ENCODE results near the gene IWS1.
"Not testable (repeated sequence)": the region's sequence is repeated elsewhere in the genome, so short reads cannot be mapped to it uniquely, and the experiment has no call there.

The IWS1 gene

GRCh38 chr2:127526132-127527000, at the start of gene IWS1:
Gene IWS1 (minus strand): TSS chr2:127526489. CDS start chr2:127526208, 281 bp downstream.
- H3K9me3 Mint-ChIP-seq: no peaks in the 10 kb centered on the region
- H3K27ac Mint-ChIP-seq: peak within 1 kb of the TSS; percentile 97
- no peaks in the 10 kb centered on the region for H3K27me3 Mint-ChIP-seq
- peak; percentile 95 for ATAC-seq
- peak within 1 kb of the TSS; percentile 93 for H3K4me3 Mint-ChIP-seq
- peaks cover 11% of the 10 kb centered on the region for H3K36me3 Mint-ChIP-seq
- H3K4me1 Mint-ChIP-seq: peaks cover 24% of the 10 kb centered on the region

GRCh38 chr2:127575941-127576432, 49.7 kb upstream of the IWS1 start:
- peak overlapping the region; percentile 75 for H3K27ac Mint-ChIP-seq
- no peaks in the 10 kb centered on the region for H3K27me3 Mint-ChIP-seq
- ATAC-seq: no peak
- H3K9me3 Mint-ChIP-seq: no peaks in the 10 kb centered on the region
- peaks cover 51% of the 10 kb centered on the region for H3K4me1 Mint-ChIP-seq
- H3K36me3 Mint-ChIP-seq: no peaks in the 10 kb centered on the region
- no peak overlapping the region for H3K4me3 Mint-ChIP-seq

GRCh38 chr2:127575185-127575765, 49.0 kb upstream of the IWS1 start:
- ATAC-seq: no peak
- no peaks in the 10 kb centered on the region for H3K9me3 Mint-ChIP-seq
- no peaks in the 10 kb centered on the region for H3K27me3 Mint-ChIP-seq
- no peaks in the 10 kb centered on the region for H3K36me3 Mint-ChIP-seq
- no peak overlapping the region for H3K4me3 Mint-ChIP-seq
- H3K4me1 Mint-ChIP-seq: peaks cover 51% of the 10 kb centered on the region
- H3K27ac Mint-ChIP-seq: peak overlapping the region; percentile 75

- Mint-ChIP-seq H3K4me3 (no peak overlapping the region), H3K9me3 (no peaks in the 10 kb centered on the region), H3K27me3 (no peaks in the 10 kb centered on the region), H3K4me1 (peaks cover 51% of the 10 kb centered on the region), H3K36me3 (no peaks in the 10 kb centered on the region), H3K27ac (peak overlapping the region; percentile 75)
- ATAC-seq: no peak
These were observed 48.4 kb upstream of the IWS1 start for GRCh38 chr2:127574656-127575055.

- H3K27me3 Mint-ChIP-seq: no peaks in the 10 kb centered on the region
- no peak overlapping the region for H3K4me3 Mint-ChIP-seq
- H3K9me3 Mint-ChIP-seq: no peaks in the 10 kb centered on the region
- no peak overlapping the region for H3K27ac Mint-ChIP-seq
- peaks cover 46% of the 10 kb centered on the region for H3K4me1 Mint-ChIP-seq
- H3K36me3 Mint-ChIP-seq: no peaks in the 10 kb centered on the region
- no peak for ATAC-seq
These were observed 47.5 kb upstream of the IWS1 start for GRCh38 chr2:127573771-127574170.

- H3K9me3 Mint-ChIP-seq: no peaks in the 10 kb centered on the region
- ATAC-seq: no peak
- no peak overlapping the region for H3K27ac Mint-ChIP-seq
- no peaks in the 10 kb centered on the region for H3K36me3 Mint-ChIP-seq
- H3K4me3 Mint-ChIP-seq: no peak overlapping the region
- no peaks in the 10 kb centered on the region for H3K27me3 Mint-ChIP-seq
- peaks cover 42% of the 10 kb centered on the region for H3K4me1 Mint-ChIP-seq
These were observed 47.0 kb upstream of the IWS1 start for GRCh38 chr2:127573298-127573697.

GRCh38 chr2:127572841-127573240, 46.6 kb upstream of the IWS1 start:
- no peak overlapping the region for H3K27ac Mint-ChIP-seq

GRCh38 chr2:127572352-127572751, 46.1 kb upstream of the IWS1 start:
- not testable (repeated sequence) for H3K4me3 Mint-ChIP-seq, H3K27ac Mint-ChIP-seq, H3K9me3 Mint-ChIP-seq, H3K27me3 Mint-ChIP-seq, ATAC-seq, H3K36me3 Mint-ChIP-seq
- peaks cover 32% of the 10 kb centered on the region for H3K4me1 Mint-ChIP-seq

More at GRCh38 chr2:127572841-127573240, 46.6 kb upstream of the IWS1 start:
- H3K4me1 Mint-ChIP-seq: peaks cover 37% of the 10 kb centered on the region
- no peak overlapping the region for H3K4me3 Mint-ChIP-seq
- no peaks in the 10 kb centered on the region for H3K27me3 Mint-ChIP-seq
- no peak for ATAC-seq
- no peaks in the 10 kb centered on the region for H3K36me3 Mint-ChIP-seq
- no peaks in the 10 kb centered on the region for H3K9me3 Mint-ChIP-seq

GRCh38 chr2:127570282-127571250, 44.3 kb upstream of the IWS1 start:
- Mint-ChIP-seq H3K27ac (no peak overlapping the region), H3K36me3 (no peaks in the 10 kb centered on the region), H3K4me1 (peaks cover 14% of the 10 kb centered on the region), H3K4me3 (no peak overlapping the region), H3K9me3 (no peaks in the 10 kb centered on the region), H3K27me3 (no peaks in the 10 kb centered on the region)
- ATAC-seq: no peak

GRCh38 chr2:127569666-127570065, 43.4 kb upstream of the IWS1 start:
- Mint-ChIP-seq H3K4me3 (no peak overlapping the region), H3K36me3 (no peaks in the 10 kb centered on the region), H3K9me3 (no peaks in the 10 kb centered on the region), H3K27ac (no peak overlapping the region), H3K27me3 (no peaks in the 10 kb centered on the region), H3K4me1 (peaks cover 6% of the 10 kb centered on the region)
- ATAC-seq: no peak

GRCh38 chr2:127568128-127568527, 41.8 kb upstream of the IWS1 start:
- H3K9me3 Mint-ChIP-seq: peaks cover under 1% of the 10 kb centered on the region
- H3K4me1 Mint-ChIP-seq: peaks cover 20% of the 10 kb centered on the region
- no peaks in the 10 kb centered on the region for H3K27me3 Mint-ChIP-seq
- ATAC-seq: no peak
- no peak overlapping the region for H3K27ac Mint-ChIP-seq
- H3K36me3 Mint-ChIP-seq: peaks cover under 1% of the 10 kb centered on the region
- no peak overlapping the region for H3K4me3 Mint-ChIP-seq

GRCh38 chr2:127567351-127567854, 41.1 kb upstream of the IWS1 start:
- Mint-ChIP-seq H3K4me1 (peaks cover 23% of the 10 kb centered on the region), H3K27ac (no peak overlapping the region), H3K27me3 (no peaks in the 10 kb centered on the region), H3K9me3 (peaks cover 4% of the 10 kb centered on the region), H3K4me3 (no peak overlapping the region), H3K36me3 (peaks cover 6% of the 10 kb centered on the region)
- ATAC-seq: no peak

GRCh38 chr2:127566576-127566975, 40.3 kb upstream of the IWS1 start:
- ATAC-seq: no peak
- H3K27me3 Mint-ChIP-seq: no peaks in the 10 kb centered on the region
- H3K9me3 Mint-ChIP-seq: peaks cover 4% of the 10 kb centered on the region
- peaks cover 6% of the 10 kb centered on the region for H3K36me3 Mint-ChIP-seq
- H3K4me1 Mint-ChIP-seq: peaks cover 20% of the 10 kb centered on the region
- H3K27ac Mint-ChIP-seq: no peak overlapping the region
- no peak overlapping the region for H3K4me3 Mint-ChIP-seq

GRCh38 chr2:127566139-127566417, 39.8 kb upstream of the IWS1 start:
- Mint-ChIP-seq H3K4me1 (peaks cover 20% of the 10 kb centered on the region), H3K27me3 (no peaks in the 10 kb centered on the region), H3K36me3 (peaks cover 6% of the 10 kb centered on the region), H3K9me3 (peaks cover 4% of the 10 kb centered on the region), H3K4me3 (no peak overlapping the region), H3K27ac (no peak overlapping the region)
- no peak for ATAC-seq
